Suprapubic skin (tissue), 3 donors: ENCODE data around the gene FCRLA.

ENCODE experiments used
- EP300 ChIP-seq: sonication (generic); formaldehyde crosslinking; IDR thresholded peaks from one replicate; pipeline ENCODE4 v1.6.1; 2017; ENCODE audit warnings: antibody characterized with exemption
- TF ChIP-seq, protein P1 (sequence below), 2 donors: fragments of 200-600 bp in 1 of 2; fragments of 450-650 bp in 1 of 2; sonication (generic) in 1 of 2; IDR thresholded peaks; one replicate each; pipeline ENCODE4 v1.5.1; 2016 to 2019; ENCODE audit warnings: antibody characterized with exemption in 2 of 2, mild to moderate bottlenecking in 1 of 2, moderate library complexity in 1 of 2

DNA sequence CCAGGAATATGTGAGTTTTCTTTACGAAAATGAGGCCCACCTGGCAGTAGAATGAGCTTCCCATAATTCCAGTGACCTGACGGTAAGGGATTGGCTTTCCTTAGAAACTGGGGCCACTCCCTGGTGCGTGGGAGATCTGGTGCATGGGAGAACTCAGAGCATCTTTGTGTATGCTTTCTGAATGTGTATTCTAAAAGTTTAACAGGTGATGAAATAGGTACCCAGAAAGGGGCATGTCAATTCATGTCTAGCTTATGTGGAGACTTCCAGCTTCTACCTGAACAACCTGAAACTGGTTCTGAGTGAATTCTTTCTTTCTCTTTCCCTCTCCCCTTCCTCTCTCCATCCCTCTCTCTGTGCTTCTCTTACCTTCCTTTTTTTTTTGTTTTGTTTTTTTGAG is 15.2 kb upstream of the FCRLA start:
- TF ChIP-seq, protein P1, sequence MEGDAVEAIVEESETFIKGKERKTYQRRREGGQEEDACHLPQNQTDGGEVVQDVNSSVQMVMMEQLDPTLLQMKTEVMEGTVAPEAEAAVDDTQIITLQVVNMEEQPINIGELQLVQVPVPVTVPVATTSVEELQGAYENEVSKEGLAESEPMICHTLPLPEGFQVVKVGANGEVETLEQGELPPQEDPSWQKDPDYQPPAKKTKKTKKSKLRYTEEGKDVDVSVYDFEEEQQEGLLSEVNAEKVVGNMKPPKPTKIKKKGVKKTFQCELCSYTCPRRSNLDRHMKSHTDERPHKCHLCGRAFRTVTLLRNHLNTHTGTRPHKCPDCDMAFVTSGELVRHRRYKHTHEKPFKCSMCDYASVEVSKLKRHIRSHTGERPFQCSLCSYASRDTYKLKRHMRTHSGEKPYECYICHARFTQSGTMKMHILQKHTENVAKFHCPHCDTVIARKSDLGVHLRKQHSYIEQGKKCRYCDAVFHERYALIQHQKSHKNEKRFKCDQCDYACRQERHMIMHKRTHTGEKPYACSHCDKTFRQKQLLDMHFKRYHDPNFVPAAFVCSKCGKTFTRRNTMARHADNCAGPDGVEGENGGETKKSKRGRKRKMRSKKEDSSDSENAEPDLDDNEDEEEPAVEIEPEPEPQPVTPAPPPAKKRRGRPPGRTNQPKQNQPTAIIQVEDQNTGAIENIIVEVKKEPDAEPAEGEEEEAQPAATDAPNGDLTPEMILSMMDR (IDR thresholded peaks at IDR 0.05): no peak
- no peak for TF ChIP-seq EP300
